COLO668 (cell line): ENCODE data around the gene HSPA12A.

Source experiments
- DNase-seq: peaks from one replicate; lab custom pipeline; 2025; ENCODE audit not compliant: unreplicated experiment; lab: John Stamatoyannopoulos, UW

The HSPA12A gene

GRCh38 chr10:116634126-116634975, 108.0 kb downstream of the HSPA12A start:
- no peak for DNase-seq

GRCh38 chr10:116633216-116633600, 109.2 kb downstream of the HSPA12A start:
- no peak for DNase-seq

- DNase-seq: no peak
These were observed 109.7 kb downstream of the HSPA12A start for GRCh38 chr10:116632596-116633215.

GRCh38 chr10:116631871-116632295, 110.5 kb downstream of the HSPA12A start:
- DNase-seq: no peak

GRCh38 chr10:116630020-116630419, 112.3 kb downstream of the HSPA12A start:
- DNase-seq: no peak

- no peak for DNase-seq
These were observed 113.0 kb downstream of the HSPA12A start for GRCh38 chr10:116629340-116629739.

- no peak for DNase-seq
These were observed 114.9 kb downstream of the HSPA12A start for GRCh38 chr10:116627386-116627933.

GRCh38 chr10:116626815-116627214, 115.6 kb downstream of the HSPA12A start:
- DNase-seq: no peak

GRCh38 chr10:116625845-116626244, 116.5 kb downstream of the HSPA12A start:
- no peak for DNase-seq

- DNase-seq: no peak
These were observed 120.3 kb downstream of the HSPA12A start for GRCh38 chr10:116621934-116622655.

GRCh38 chr10:116621476-116621875, 120.9 kb downstream of the HSPA12A start:
- DNase-seq: no peak
